HG03064 (cell line): Measurements from ENCODE around the gene HDAC9.

Source experiments
- ATAC-seq: cut with Tn5 transposase; IDR thresholded peaks from one replicate; pipeline ENCODE4 v1.9.1; 2021; ENCODE audit warnings: low read depth; ENCODE audit not compliant: unreplicated experiment

The HDAC9 gene

DNA sequence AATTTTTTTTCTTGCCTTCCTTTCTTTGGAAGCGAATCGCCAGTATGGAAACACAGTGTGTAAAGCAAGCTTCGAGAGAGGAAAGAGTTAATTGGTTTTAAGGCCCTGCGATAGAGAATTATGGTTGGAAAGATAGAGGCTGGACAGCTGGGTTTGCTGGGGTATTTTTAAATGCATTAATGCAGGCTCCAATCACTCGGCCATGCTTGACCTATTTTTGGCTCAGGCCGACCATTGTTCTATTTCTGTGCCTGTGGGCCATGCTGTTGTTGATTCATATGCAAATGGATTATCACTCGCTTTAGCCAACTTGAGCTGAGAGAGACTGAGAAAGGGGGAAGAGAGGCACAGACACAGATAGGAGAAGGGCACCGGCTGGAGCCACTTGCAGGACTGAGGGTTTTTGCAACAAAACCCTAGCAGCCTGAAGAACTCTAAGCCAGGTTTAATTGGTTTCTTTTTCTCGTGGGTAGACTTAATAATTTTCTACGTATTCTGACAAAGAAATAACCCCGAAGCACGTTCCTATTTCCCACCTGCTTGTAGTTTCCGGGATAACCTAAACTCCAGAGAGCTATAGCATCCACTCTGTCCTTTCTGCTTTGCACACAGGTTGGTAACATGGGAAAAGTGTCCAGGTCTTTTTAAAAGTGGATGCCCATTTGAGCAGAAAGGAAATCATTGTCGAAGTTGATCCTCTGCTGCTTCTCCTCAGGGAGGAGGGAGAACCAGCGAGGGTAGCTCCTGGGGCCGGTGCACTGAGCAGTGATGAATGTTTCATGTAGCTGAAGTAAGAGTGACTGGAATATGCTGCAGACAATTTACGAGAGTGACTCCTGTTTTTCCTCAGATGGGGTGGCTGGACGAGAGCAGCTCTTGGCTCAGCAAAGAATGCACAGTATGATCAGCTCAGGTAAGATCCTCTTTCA is at the start of gene HDAC9:
Gene HDAC9, plus strand, starts transcription at position 338 of the 929 bp plus-strand sequence. Its CDS starts 554 bp downstream, at position 892.
- peak; percentile 85 for ATAC-seq

DNA sequence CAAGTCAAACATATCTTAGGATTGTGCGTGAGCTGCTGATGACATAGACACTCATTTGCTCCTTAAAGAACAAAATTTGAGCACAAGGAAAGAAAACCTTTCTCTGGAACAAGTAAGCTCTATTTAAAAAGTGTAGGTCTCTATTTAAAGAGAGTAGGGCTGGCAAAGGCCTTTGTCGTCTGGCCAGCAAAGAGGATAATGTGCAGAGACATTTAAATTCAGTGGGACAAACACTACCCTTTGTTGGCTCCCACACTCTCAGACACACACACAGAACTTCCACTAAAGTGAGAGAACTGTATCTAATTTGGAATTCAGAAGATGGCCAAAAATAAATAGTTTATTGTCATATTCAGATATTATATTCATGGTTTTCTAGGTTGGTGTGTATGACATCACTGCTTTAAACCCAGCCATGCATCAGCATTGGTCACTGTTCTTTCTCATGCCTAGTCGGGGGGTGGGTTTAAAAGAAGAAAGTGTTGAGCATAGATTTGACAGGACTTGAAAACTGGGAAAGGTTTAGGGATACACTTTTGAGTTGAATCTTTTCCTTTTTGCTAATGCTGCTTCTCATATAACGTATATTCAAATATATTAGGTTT is 49.5 kb upstream of the HDAC9 start:
- no peak for ATAC-seq

DNA sequence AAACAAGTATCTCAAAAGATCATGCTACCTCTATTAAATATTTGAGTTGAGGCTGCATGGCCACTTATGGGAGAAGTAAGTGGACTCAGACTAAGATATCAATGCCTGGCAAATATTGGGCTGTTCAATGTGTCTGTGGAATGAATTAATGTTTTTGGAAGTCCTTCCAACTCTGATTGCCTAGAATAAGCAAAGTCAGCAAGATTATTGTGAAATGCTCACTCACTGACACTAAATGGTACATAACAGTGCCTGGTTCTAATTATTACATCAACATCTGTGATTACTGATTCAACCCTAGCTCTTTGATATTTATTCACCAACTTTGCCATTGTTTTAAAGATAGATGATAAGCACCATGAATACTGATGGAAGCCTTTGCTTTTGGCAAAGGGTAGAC is 45.5 kb upstream of the HDAC9 start:
- ATAC-seq: no peak

DNA sequence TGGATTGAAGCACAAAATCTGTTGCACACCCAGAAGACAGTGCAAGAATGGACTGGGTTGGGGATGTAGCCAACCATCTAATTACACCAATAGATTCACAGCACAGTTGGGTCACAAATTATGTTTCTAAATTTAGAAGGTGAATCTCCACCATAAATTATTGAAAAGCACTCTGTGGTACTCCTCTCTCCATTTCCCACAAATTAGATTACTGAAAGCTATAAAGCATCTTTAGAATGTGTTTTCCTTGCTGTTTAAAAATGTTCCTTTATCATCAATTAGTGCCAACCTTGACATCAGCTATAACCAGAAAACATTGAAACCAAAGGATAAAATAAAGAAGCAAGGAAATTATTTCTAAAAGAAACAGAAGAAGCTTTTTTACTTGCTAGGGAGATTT is 39.9 kb upstream of the HDAC9 start:
- no peak for ATAC-seq

DNA sequence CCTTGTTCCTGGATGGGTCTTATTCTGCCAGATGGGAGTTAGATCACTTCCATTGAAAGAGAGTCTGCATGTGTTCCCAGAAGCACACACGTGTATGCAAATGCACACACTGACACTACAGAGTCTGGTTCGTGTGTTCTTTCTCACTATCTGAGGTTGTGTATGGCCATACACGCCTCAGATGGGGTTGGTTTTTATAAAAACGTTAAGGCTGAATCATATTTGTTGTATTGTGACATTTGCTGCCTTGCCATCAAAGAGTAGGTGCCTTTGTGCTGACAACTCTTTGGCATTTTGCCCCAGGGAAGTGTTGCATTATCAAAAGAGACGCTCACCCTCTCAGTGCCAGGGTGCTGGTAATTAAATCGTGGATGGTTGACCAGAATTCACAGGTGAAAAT is 37.7 kb upstream of the HDAC9 start:
- no peak for ATAC-seq

DNA sequence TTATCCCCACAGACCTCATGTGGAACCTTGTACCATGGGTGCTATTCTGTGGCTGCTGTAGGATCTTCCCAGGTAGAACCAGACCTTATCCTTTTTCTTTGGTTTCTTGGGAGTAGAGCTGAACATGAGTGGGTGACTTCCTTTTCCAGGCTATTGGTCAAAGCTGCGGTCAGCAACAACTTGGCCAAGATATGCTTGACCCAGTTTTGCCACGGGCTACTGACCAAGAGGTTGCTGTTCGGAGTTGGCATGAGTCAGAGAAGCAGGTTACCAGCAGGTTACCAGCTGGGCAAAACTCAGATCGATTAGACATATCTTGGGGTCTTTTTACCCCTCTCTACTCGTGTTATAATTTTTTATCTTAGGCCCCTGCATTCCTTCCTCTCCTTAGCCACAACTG is 36.7 kb upstream of the HDAC9 start:
- ATAC-seq: no peak

DNA sequence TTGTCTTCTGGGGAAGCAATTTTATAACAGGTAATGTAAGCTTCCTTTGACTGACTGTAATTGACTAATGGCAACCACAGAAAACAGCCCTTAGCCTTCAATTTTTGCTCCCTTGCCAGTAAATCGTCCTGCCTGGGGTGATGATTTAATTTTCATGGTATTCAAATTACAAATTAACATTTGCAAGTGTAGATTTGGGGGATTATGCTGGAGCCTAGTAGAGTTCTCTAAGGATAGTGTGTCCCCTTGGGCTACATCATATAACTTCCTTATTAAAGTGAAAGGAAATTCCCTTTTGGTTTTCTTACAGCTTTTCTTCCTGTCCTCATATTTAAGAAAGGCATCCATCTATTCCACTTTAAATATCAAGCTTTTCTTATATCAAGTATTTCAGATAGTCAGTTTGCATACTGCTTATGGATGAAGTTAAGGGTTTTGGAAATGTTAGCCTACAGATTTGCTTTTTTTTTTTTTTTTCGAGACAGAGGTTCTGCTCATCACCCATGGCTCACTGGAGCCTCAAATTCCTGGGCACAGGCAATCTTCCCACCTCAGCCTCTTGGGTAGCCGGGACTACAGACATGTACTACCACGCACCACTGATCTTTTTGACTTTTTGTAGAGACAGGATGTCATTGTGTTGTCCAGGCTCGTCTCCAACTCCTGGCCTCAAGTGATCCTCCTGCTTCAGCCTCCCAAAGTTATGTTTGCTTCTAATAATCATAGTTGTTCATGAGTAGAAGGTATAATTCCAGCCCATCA is 35.9 kb upstream of the HDAC9 start:
- ATAC-seq: no peak

DNA sequence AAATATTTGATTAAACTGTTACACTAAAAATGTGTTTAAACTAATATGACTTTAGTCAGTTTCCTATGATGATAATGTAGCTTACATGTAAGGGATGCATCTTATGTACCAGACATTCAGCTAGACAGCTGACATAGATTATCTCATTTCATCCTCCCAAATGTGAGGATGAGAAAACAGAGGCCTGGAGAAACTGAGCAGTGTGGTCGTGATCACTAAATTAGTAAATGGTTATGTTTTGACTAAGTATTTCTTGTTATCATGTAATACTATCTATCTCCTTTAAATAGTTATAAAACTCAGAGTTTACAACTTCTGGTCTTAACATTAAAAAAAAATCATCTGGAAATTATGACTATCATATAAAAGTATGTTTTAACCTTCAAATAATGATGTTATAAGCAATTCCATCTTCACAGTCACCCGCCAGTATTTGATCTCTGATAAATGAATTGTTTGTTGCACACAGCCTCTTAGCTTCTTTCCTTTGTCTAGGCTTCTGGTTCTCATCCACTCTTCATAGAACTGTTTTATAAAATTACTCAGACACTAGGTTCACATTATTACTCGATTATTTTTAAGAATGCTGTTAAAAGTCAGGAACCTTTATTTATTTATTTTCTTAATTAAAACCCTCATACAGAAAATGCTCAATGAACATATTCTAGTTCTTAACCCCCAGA is 33.6 kb upstream of the HDAC9 start:
- no peak for ATAC-seq

DNA sequence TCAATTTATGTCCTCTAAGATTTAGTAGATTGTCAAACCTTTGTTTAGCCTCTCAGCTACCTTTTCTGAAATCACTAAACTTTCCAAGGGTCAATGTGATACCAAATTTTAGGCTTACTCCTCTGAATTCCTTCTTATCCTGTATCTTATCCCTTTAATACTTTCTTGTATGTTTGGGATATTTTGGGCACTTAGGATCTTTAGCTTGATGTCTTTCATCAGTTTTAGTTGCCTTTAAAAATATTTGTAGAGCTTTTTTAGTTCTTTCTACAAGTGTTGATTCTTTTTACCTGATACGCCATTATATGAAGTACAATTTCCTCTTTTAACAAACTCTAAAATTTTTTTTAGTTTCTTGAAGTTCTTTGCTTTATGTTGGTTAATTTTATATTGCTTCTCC is 30.7 kb upstream of the HDAC9 start:
- ATAC-seq: no peak

DNA sequence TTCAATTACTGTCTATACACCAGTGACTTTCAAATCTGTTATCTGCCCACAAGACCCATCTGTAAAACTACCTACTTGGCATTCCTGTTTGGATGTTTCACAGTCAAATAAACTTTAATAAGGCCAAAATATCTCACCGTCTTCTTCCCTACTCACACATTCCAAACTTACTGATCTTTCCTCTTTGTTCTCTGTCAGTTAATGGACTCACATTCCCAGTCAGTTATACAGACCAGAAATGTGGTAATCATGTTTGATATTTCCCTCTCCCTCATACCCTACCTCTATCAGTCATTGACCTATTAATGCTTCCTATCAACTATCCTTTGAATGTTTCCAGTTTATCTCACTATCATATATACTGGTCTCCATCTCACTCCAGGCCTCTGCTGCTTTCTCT is 28.5 kb upstream of the HDAC9 start:
- ATAC-seq: no peak

DNA sequence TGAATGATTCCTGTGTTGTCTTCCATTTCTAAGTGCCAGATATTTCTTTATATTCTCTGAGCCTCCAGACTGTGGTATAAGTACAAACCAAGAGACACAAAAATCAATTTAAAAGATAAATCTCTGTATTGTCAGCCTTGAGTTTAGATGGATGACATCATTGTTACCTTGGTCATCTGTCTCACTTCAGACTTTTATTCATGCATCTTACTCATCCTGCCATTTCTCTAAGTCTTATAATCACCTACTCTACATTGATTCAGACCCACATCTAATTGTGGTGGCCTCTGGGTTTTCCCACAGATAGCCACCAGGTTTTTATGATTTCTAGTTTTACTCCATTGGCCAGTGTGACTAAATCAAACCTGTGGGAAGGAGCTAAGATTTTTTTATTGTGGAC is 26.8 kb upstream of the HDAC9 start:
- no peak for ATAC-seq

DNA sequence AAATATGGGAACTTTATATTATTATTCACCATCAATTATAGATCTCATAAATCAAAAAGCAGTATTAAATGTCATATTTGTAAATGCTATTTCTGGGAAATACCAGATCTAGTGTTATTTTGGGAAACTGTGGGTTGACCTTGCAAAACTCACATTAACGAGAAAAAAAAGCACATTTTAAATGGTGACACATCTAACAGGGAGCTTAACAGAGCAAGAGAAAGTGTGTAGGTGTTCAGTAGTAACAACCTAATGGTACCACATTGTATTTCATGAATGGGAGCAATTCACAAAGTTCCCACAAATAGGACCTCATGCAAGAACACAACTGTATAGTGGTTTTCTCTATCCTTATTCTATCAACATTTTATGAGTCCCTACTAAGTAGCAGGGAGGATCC is 26.2 kb upstream of the HDAC9 start:
- no peak for ATAC-seq

DNA sequence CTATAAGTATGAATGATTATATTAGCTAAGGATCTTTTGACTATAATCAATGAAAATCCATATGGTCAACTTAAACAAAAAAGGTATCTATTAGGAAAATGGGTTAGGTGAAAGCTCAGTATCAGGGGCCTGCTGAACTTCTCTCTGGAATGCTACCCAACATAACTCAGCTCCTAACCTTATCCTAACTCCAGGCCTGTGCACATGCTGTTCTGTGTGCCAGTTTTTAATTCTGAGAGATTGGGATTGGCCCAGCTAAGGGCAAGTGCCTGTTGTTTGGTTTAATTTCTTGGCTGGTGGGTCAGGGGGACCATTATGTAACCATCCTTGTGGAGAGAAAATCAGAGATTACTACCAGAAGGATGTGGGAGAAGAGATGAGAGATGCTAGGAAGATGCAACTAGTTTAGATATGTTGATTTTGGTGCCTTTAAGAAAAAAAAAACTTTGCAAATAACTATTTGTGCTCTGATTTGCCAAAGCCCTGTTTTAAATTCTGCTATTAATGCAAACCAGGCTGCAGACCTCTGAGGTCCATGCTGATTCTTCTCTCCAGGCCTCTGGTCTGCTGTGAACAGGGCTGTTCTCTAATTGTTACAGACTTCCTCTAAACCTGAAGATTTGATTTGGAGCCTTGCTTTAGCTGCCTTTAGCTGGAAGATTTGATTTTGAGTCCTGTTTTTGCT is 23.9 kb upstream of the HDAC9 start:
- no peak for ATAC-seq

DNA sequence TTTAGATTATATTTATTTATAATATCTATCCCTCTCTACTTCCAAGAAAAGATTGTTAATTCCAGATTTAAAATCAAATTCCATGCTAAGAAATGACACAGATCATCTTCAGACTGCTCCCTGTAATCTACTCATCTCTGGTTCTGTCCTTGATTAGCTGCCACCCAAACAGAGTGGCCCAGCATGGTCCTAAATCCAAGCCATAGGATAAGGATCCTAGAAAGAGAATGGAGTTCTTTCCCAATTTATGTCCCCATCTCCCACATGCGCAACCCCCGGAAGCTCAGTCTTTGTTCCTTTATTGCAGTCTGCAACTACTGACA is 23.4 kb upstream of the HDAC9 start:
- no peak for ATAC-seq

DNA sequence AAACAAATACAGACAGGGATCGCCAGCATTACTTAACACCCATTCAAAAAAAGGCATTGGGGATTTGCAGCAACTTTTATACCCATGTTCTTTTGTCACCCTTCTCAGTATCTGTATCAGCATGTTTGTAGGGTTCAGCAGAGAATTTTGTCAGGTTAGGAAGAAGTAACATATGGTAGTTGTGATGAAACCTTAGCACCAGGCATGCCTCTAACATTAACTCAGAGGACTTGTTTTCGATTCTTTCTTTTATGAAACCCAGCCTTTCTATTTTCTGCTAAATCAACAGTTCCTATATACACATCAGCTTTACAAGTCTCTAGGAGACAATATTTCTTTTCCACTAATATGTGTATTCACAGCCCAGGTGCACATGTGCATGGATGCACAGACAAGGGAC is 22.4 kb upstream of the HDAC9 start:
- no peak for ATAC-seq

DNA sequence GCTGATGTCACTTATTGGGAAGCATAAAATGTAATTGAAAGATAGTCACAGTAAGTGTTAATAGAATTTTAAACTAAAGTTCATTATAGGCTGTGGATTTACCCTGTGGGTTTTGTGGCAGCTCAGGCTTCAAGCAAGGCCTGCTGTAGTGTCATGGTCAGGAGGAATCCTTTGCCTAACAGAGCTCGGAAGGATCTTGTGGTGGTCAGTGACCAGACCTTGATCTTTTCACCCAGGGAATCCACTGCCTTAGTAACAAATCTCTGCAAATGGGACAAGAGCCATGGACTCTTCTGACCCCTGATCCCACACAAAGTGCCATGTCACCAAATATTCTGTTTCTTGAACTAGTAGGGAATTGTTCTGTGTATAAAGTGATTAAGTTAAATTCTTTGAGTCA is 20.6 kb upstream of the HDAC9 start:
- ATAC-seq: no peak

DNA sequence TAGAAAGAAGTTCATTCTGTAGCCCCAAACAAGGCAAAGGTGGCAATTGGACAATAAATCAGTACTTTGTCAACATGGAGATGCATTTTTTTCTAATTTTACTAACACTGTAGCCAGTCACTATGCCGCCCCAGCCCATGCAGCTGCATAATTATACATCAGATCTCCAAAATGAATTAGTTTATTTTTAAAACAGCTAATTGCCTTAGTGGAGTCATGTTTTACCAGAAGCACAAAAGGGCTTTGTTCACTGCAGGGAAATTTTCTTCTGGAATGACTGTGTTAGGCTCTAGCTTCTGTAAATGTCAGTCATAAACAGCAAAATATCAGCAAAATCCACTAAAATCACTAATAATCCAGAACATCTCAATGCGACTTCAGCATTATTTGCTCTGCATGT is 20.1 kb upstream of the HDAC9 start:
- ATAC-seq: no peak

DNA sequence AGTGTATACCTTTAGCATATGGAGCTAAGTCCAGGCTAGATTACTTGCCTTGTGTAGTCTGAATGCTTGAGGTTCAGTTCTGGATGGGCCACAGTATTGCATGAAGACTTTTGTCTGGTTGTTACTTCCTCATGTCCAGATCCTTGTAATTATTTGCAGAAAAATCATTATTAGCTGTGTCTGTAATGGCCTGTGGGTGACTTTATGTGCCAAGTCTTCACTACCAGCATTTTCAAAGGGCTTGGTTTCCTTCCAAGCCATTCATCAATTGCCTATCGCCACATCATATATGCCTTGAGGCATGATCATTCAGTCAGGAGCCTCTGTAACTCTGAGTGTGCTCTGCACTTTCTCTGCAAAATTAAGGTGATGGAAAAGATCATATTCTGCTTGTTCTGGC is 13.8 kb upstream of the HDAC9 start:
- no peak for ATAC-seq

DNA sequence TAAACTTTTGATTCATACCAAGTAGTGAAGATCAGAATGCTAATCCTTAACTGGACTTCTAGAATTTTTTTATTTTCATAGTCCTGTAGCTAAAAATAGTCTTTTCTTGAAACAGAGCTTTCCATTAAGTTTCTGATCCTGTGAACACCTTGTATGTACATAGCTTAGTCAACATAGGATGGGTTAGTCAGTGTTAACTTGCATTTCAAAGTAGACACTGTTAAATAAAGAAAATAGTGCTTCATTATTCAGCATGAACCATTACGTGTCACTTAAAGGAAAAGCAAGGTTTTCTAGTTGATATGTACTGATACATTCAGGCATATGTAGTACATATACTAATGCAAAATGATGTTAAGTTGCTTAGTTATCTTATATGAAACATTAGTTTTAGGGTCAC is 7.5 kb upstream of the HDAC9 start:
- ATAC-seq: no peak

DNA sequence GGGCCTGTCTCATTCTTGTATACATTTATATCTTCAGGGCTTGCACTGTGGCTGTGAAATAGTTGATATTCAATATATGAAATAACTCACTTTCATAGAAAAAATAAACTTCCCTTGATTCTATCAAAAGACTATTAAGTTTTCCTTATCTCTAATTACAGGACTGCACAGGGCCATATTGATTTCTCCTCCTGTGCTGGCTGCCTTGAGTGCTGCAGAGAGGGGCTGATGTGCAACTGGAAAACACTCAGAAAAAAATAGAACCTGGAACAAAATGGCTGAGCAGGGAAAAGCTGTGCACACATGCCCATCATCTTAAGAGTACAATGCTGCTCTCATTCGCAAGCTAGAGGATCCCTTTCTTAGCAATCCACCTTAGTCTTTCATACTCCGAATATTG is 5.9 kb upstream of the HDAC9 start:
- no peak for ATAC-seq

DNA sequence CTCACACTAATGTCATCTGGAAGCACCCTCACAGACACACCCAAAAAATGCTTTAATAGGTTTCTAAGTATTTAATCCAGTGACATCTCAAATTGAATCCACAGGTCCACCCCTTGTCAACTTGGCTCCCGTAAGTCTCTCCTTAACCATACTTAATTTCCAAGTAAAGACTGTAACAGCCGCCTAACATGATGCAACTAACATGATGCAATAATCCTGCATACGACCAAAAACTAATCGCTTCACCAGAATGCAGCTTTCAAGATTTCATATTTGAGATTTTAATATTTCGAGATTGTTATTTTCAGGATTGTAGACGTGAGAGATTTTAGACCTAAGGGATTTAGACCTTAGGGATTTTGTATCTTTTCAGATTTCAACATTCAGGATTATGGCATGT is 3.7 kb upstream of the HDAC9 start:
- ATAC-seq: no peak
